C4-2B (cell line): Measurements from ENCODE around the gene MRPL55.

Source experiments
- ZFX ChIP-seq: fragments of 450-650 bp; IDR thresholded peaks from 2 replicates; pipeline ENCODE4 v1.6.1; 2017
- TF ChIP-seq, protein P1 (sequence below): fragments of 450-650 bp; conservative IDR thresholded peaks from 2 replicates; pipeline ENCODE4 v1.5.1; 2017; ENCODE audit warnings: mild to moderate bottlenecking

GRCh38 chr1:228068359-228068758 lies 40.7 kb downstream of the MRPL55 start:
- TF ChIP-seq, protein P1, sequence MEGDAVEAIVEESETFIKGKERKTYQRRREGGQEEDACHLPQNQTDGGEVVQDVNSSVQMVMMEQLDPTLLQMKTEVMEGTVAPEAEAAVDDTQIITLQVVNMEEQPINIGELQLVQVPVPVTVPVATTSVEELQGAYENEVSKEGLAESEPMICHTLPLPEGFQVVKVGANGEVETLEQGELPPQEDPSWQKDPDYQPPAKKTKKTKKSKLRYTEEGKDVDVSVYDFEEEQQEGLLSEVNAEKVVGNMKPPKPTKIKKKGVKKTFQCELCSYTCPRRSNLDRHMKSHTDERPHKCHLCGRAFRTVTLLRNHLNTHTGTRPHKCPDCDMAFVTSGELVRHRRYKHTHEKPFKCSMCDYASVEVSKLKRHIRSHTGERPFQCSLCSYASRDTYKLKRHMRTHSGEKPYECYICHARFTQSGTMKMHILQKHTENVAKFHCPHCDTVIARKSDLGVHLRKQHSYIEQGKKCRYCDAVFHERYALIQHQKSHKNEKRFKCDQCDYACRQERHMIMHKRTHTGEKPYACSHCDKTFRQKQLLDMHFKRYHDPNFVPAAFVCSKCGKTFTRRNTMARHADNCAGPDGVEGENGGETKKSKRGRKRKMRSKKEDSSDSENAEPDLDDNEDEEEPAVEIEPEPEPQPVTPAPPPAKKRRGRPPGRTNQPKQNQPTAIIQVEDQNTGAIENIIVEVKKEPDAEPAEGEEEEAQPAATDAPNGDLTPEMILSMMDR, result no peak
- TF ChIP-seq ZFX, result no peak
